Hepatocyte (in vitro differentiated cells): ENCODE measurements around the gene ANKRD13B. TPM values are rescaled to one million over a fixed set of nuclear protein-coding genes. Genes with fewer than 3 reads are reported as not detected.

ENCODE experiments used
- DNase-seq: peaks from one replicate; pipeline ENCODE4 v3.0.0-alpha.2; 2016; ENCODE audit warnings: low spot score
- H2AFZ ChIP-seq: fragments of 200-600 bp; sonication (generic); 2 replicates; pipeline ENCODE4 v1.6.0; 2016; ENCODE audit warnings: antibody characterized with exemption, mild to moderate bottlenecking
- H3K27ac ChIP-seq: fragments of 200-600 bp; sonication (generic); 2 replicates; pipeline ENCODE4 v1.5.1; 2016; ENCODE audit warnings: mild to moderate bottlenecking
- H3K27me3 ChIP-seq: fragments of 200-600 bp; sonication (generic); 2 replicates; pipeline ENCODE4 v1.6.1; 2016
- H3K36me3 ChIP-seq: fragments of 200-600 bp; sonication (generic); replicated peaks from 2 replicates; pipeline ENCODE4 v1.5.1; 2016; ENCODE audit warnings: low read depth; ENCODE audit not compliant: insufficient read depth
- H3K4me1 ChIP-seq: fragments of 200-600 bp; sonication (generic); 2 replicates; pipeline ENCODE4 v1.5.1; 2016; ENCODE audit warnings: mild to moderate bottlenecking, moderate library complexity; ENCODE audit not compliant: insufficient read depth
- H3K4me2 ChIP-seq: fragments of 200-600 bp; sonication (generic); 2 replicates; pipeline ENCODE4 v1.6.0; 2016
- H3K4me3 ChIP-seq: fragments of 200-600 bp; sonication (generic); 2 replicates; pipeline ENCODE4 v1.5.1; 2016; ENCODE audit warnings: mild to moderate bottlenecking
- H3K79me2 ChIP-seq: fragments of 200-600 bp; sonication (generic); 2 replicates; pipeline ENCODE4 v1.6.0; 2017; ENCODE audit warnings: mild to moderate bottlenecking
- H3K9me2 ChIP-seq: fragments of 200-600 bp; sonication (generic); replicated peaks from 2 replicates; pipeline ENCODE4 v1.6.0; 2017; ENCODE audit warnings: mild to moderate bottlenecking; ENCODE audit not compliant: insufficient read depth
- H3K9me3 ChIP-seq: fragments of 200-600 bp; sonication (generic); 2 replicates; pipeline ENCODE4 v1.5.1; 2016; ENCODE audit warnings: low read depth, mild to moderate bottlenecking
- H4K20me1 ChIP-seq: fragments of 200-600 bp; sonication (generic); 2 replicates; pipeline ENCODE4 v1.6.0; 2016; ENCODE audit warnings: mild to moderate bottlenecking; ENCODE audit not compliant: insufficient read depth, poor library complexity, severe bottlenecking
- CTCF ChIP-seq: fragments of 200-600 bp; sonication (generic); IDR thresholded peaks from 2 replicates; pipeline ENCODE4 v1.5.1; 2016; ENCODE audit warnings: antibody characterized with exemption, mild to moderate bottlenecking; ENCODE audit not compliant: poor library complexity
- EZH2 ChIP-seq: fragments of 200-600 bp; sonication (generic); IDR thresholded peaks from 2 replicates; pipeline ENCODE4 v1.6.1; 2016; ENCODE audit warnings: antibody characterized with exemption, mild to moderate bottlenecking, borderline replicate concordance
- EZH2phosphoT487 ChIP-seq: fragments of 200-600 bp; sonication (generic); IDR thresholded peaks from one replicate; pipeline ENCODE4 v1.6.1; 2018; ENCODE audit warnings: antibody characterized with exemption, mild to moderate bottlenecking, low read depth, moderate library complexity; ENCODE audit not compliant: unreplicated experiment, severe bottlenecking
- WGBS: methylation state at CpG from one replicate; pipeline ENCODE4 v1.1.6; 2016; ENCODE audit warnings: low lambda C conversion rate; ENCODE audit errors: missing lambda C conversion rate; 5-methylcytosine and 5-hydroxymethylcytosine counted together
- polyA plus RNA-seq: library from polyadenylated mRNA; unstranded; fragments of >200 nt; fragmentation: Nextera tagmentation; extraction: Ambion mirVana; gene quantifications from 2 replicates; pipeline ENCODE4 v1.2.1, GENCODE V29; 2016
- total RNA-seq: library from RNA; depleted of rRNA; stranded (reverse); fragments of >200 nt; gene quantifications from 2 replicates; pipeline ENCODE4 v1.2.3, GENCODE V29; 2014

The ANKRD13B gene
- total and polyA plus RNA-seq, 2 experiments from 2014 or later, result 5.1 to 7.2 TPM

GRCh38 chr17:29588017-29588561 is 4.8 kb upstream of the ANKRD13B start:
- Histone ChIP-seq H4K20me1 (peaks cover 43% of the 10 kb centered on the region), H3K27ac (peak overlapping the region; percentile 71), H3K4me1 (peaks cover 36% of the 10 kb centered on the region), H3K79me2 (peaks cover 55% of the 10 kb centered on the region), H3K4me3 (peak overlapping the region; percentile 45), H3K36me3 (no peaks in the 10 kb centered on the region), H2AFZ (peak overlapping the region; percentile 9), H3K27me3 (no peaks in the 10 kb centered on the region), H3K9me3 (no peaks in the 10 kb centered on the region), H3K9me2 (no peaks in the 10 kb centered on the region), H3K4me2 (peak overlapping the region; percentile 93)
- WGBS, result 46% methylated on average over 8 of the region's 8 CpGs
- no peak for DNase-seq
- no peak for TF ChIP-seq CTCF
- TF ChIP-seq EZH2phosphoT487, result no peak
- no peak for TF ChIP-seq EZH2

- peak overlapping the region; percentile 93 for H3K4me2 ChIP-seq
- H3K36me3 ChIP-seq, result no peaks in the 10 kb centered on the region
- peak overlapping the region; percentile 9 for H2AFZ ChIP-seq
- peaks cover 41% of the 10 kb centered on the region for H4K20me1 ChIP-seq
- DNase-seq, result peak; percentile 67
- H3K27me3 ChIP-seq, result no peaks in the 10 kb centered on the region
- no peaks in the 10 kb centered on the region for H3K9me2 ChIP-seq
- H3K4me3 ChIP-seq, result peak overlapping the region; percentile 45
- peak overlapping the region; percentile 71 for H3K27ac ChIP-seq
- H3K4me1 ChIP-seq, result peaks cover 36% of the 10 kb centered on the region
- H3K9me3 ChIP-seq, result no peaks in the 10 kb centered on the region
- WGBS, result 3% methylated on average over 30 of the region's 72 CpGs
- TF ChIP-seq EZH2phosphoT487 (no peak), EZH2 (no peak), CTCF (no peak)
- peaks cover 50% of the 10 kb centered on the region for H3K79me2 ChIP-seq
Measured at GRCh38 chr17:29588562-29589411, 4.1 kb upstream of the ANKRD13B start.

GRCh38 chr17:29589524-29590410 is 3.2 kb upstream of the ANKRD13B start, which contains the start of gene GIT1:
Gene GIT1, minus strand, starts transcription at chr17:29589648. Its CDS starts 270 bp downstream, at chr17:29589378.
- peaks cover 41% of the 10 kb centered on the region for H3K79me2 ChIP-seq
- H3K36me3 ChIP-seq, result no peaks in the 10 kb centered on the region
- peaks cover 31% of the 10 kb centered on the region for H4K20me1 ChIP-seq
- 20% methylated on average over 34 of the region's 70 CpGs for WGBS
- DNase-seq, result peak; percentile 96
- peak within 1 kb of the TSS; percentile 57 for H3K4me3 ChIP-seq
- H3K27me3 ChIP-seq, result no peaks in the 10 kb centered on the region
- peak within 1 kb of the TSS; percentile 91 for H2AFZ ChIP-seq
- peak within 1 kb of the TSS; percentile 71 for H3K27ac ChIP-seq
- no peaks in the 10 kb centered on the region for H3K9me3 ChIP-seq
- peak within 1 kb of the TSS; percentile 95 for H3K4me2 ChIP-seq
- TF ChIP-seq EZH2phosphoT487, result no peak
- TF ChIP-seq EZH2, result no peak
- no peak for TF ChIP-seq CTCF
- no peaks in the 10 kb centered on the region for H3K9me2 ChIP-seq
- H3K4me1 ChIP-seq, result peaks cover 42% of the 10 kb centered on the region
